Naive B cell (primary cell): ENCODE results near the gene ENTPD2. TPM values are rescaled to one million over a fixed set of nuclear protein-coding genes. Genes with fewer than 3 reads are reported as not detected.

Source experiments
- ATAC-seq, 2 donors: fragments of 150-1000 bp; cut with Tn5 transposase; 2 replicates each; pipeline ENCODE4 v1.10.0; 2021; ENCODE audit warnings: low read depth in 2 of 2, mild to moderate bottlenecking in 2 of 2, moderate library complexity in 2 of 2
- DNase-seq: peaks from one replicate; pipeline ENCODE4 v3.0.0; 2022
- H3K27ac Mint-ChIP-seq, 6 donors: one replicate each; pipeline ENCODE4 v1.8.0; 2020 to 2022; ENCODE audit warnings: mild to moderate bottlenecking in 6 of 6, mixed read lengths in 6 of 6, moderate library complexity in 5 of 6, inconsistent platforms in 2 of 6
- H3K27me3 Mint-ChIP-seq, 3 donors: one replicate each; pipeline ENCODE4 v1.8.0; 2021 to 2022; ENCODE audit warnings: mixed read lengths in 3 of 3, mild to moderate bottlenecking in 1 of 3
- H3K36me3 Mint-ChIP-seq, 2 donors: one replicate each; pipeline ENCODE4 v1.8.0; 2020 to 2022; ENCODE audit warnings: mixed read lengths in 2 of 2, inconsistent platforms in 1 of 2, mild to moderate bottlenecking in 1 of 2
- H3K4me1 Mint-ChIP-seq, 3 donors: one replicate each; pipeline ENCODE4 v1.8.0; 2020 to 2022; ENCODE audit warnings: mixed read lengths in 3 of 3, inconsistent platforms in 1 of 3, mild to moderate bottlenecking in 1 of 3, moderate library complexity in 1 of 3
- H3K4me3 Mint-ChIP-seq, 8 donors: one replicate each; pipeline ENCODE4 v1.8.0; 2020 to 2022; ENCODE audit warnings: mild to moderate bottlenecking in 8 of 8, mixed read lengths in 8 of 8, moderate library complexity in 8 of 8, inconsistent platforms in 2 of 8
- H3K9me3 Mint-ChIP-seq, 7 donors: one replicate each; pipeline ENCODE4 v1.8.0; 2020 to 2022; ENCODE audit warnings: mixed read lengths in 7 of 7, mild to moderate bottlenecking in 5 of 7, inconsistent platforms in 2 of 7, moderate library complexity in 1 of 7
- polyA plus RNA-seq, 6 donors: library from polyadenylated mRNA; unstranded; fragments of 300-500 nt; fragmentation: Illumina TruSeq; gene quantifications; one replicate each; pipeline ENCODE4 v1.2.3, GENCODE V29; 2021; ENCODE audit warnings: low read depth in 6 of 6

ENTPD2 gene
- polyA plus RNA-seq, 6 donors from 2014 or later = not detected

GRCh38 chr9:137031904-137032640, 21.8 kb downstream of the ENTPD2 start, which contains the start of gene FUT7:
FUT7 (minus strand) TSS chr9:137032088; CDS start chr9:137031991, 97 bp downstream.
- H3K27me3 Mint-ChIP-seq = peaks cover 0 to 5% (median 0%) of the 10 kb centered on the region in 3 donors
- peaks cover 45 to 63% (median 55%) of the 10 kb centered on the region in 3 donors for H3K4me1 Mint-ChIP-seq
- DNase-seq (peak; percentile 71), ATAC-seq (peak; percentile 38 to 45)
- no peaks in the 10 kb centered on the region for H3K9me3 Mint-ChIP-seq
- H3K27ac Mint-ChIP-seq = peak within 1 kb of the TSS in 4 of 6 donors; percentile 55 to 93 (median 82)
- no peaks in the 10 kb centered on the region for H3K36me3 Mint-ChIP-seq
- H3K4me3 Mint-ChIP-seq = peak within 1 kb of the TSS; percentile 80 to 92 (median 85)

GRCh38 chr9:137030538-137031527, 23.0 kb downstream of the ENTPD2 start:
- H3K36me3 Mint-ChIP-seq = no peaks in the 10 kb centered on the region
- H3K9me3 Mint-ChIP-seq = no peaks in the 10 kb centered on the region

GRCh38 chr9:137030006-137030405, 23.9 kb downstream of the ENTPD2 start:
- Mint-ChIP-seq H3K27me3 (no peaks in the 10 kb centered on the region), H3K4me1 (peaks cover 41 to 62% (median 61%) of the 10 kb centered on the region in 3 donors), H3K4me3 (peak overlapping the region; percentile 80 to 92 (median 85)), H3K27ac (peak overlapping the region in 2 of 6 donors; percentile 19 to 39), H3K9me3 (no peaks in the 10 kb centered on the region), H3K36me3 (no peaks in the 10 kb centered on the region)
- DNase-seq (no peak), ATAC-seq (no peak)

More at GRCh38 chr9:137030538-137031527, 23.0 kb downstream of the ENTPD2 start:
- Mint-ChIP-seq H3K4me3 (peak overlapping the region; percentile 80 to 92 (median 85)), H3K27me3 (peaks cover 0 to 5% (median 0%) of the 10 kb centered on the region in 3 donors), H3K27ac (peak overlapping the region in 4 of 6 donors; percentile 56 to 93 (median 68)), H3K4me1 (peaks cover 45 to 67% (median 63%) of the 10 kb centered on the region in 3 donors)
- ATAC-seq (no peak), DNase-seq (peak; percentile 48)

GRCh38 chr9:137029058-137029936, 24.6 kb downstream of the ENTPD2 start:
- Mint-ChIP-seq H3K36me3 (no peaks in the 10 kb centered on the region), H3K27me3 (no peaks in the 10 kb centered on the region), H3K9me3 (no peaks in the 10 kb centered on the region), H3K4me1 (peaks cover 36 to 55% (median 54%) of the 10 kb centered on the region in 3 donors), H3K27ac (peak overlapping the region; percentile 16 to 72 (median 43)), H3K4me3 (peak overlapping the region; percentile 79 to 92 (median 85))
- ATAC-seq (peak; percentile 34 to 41), DNase-seq (peak; percentile 71)

- Mint-ChIP-seq H3K27ac (peak overlapping the region in 1 of 6 donors; percentile 76), H3K36me3 (no peaks in the 10 kb centered on the region), H3K9me3 (no peaks in the 10 kb centered on the region), H3K4me1 (peaks cover 31 to 49% (median 47%) of the 10 kb centered on the region in 3 donors), H3K27me3 (no peaks in the 10 kb centered on the region), H3K4me3 (peak overlapping the region; percentile 79 to 92 (median 82))
- ATAC-seq (peak; percentile 54 to 60), DNase-seq (peak; percentile 68)
Observed at GRCh38 chr9:137028263-137029057, 25.4 kb downstream of the ENTPD2 start.

- no peaks in the 10 kb centered on the region for H3K9me3 Mint-ChIP-seq
- ATAC-seq = peak in 1 of 2 donors; percentile 24
- H3K4me1 Mint-ChIP-seq = peaks cover 27 to 41% (median 40%) of the 10 kb centered on the region in 3 donors
- H3K27me3 Mint-ChIP-seq = no peaks in the 10 kb centered on the region
- H3K27ac Mint-ChIP-seq = peak within 1 kb of the TSS in 2 of 6 donors; percentile 76 to 91
- DNase-seq = no peak
- no peaks in the 10 kb centered on the region for H3K36me3 Mint-ChIP-seq
- peak within 1 kb of the TSS; percentile 79 to 92 (median 84) for H3K4me3 Mint-ChIP-seq
Observed at GRCh38 chr9:137027369-137028262, 26.2 kb downstream of the ENTPD2 start, which contains the start of gene ABCA2. ABCA2 (minus strand) TSS chr9:137028237; CDS start chr9:137028140, 97 bp downstream.

GRCh38 chr9:137026828-137027227, 27.0 kb downstream of the ENTPD2 start:
- Mint-ChIP-seq H3K4me3 (peak overlapping the region; percentile 25 to 91 (median 78)), H3K4me1 (peaks cover 24 to 35% (median 32%) of the 10 kb centered on the region in 3 donors), H3K9me3 (no peaks in the 10 kb centered on the region), H3K36me3 (no peaks in the 10 kb centered on the region), H3K27me3 (no peaks in the 10 kb centered on the region), H3K27ac (peak overlapping the region in 1 of 6 donors; percentile 76)
- ATAC-seq (no peak), DNase-seq (no peak)

- no peaks in the 10 kb centered on the region for H3K36me3 Mint-ChIP-seq
- no peak for DNase-seq
- H3K4me3 Mint-ChIP-seq = peak overlapping the region in 3 of 8 donors; percentile 9 to 30 (median 29)
- peaks cover 24 to 32% (median 30%) of the 10 kb centered on the region in 3 donors for H3K4me1 Mint-ChIP-seq
- H3K27me3 Mint-ChIP-seq = no peaks in the 10 kb centered on the region
- H3K9me3 Mint-ChIP-seq = no peaks in the 10 kb centered on the region
- no peak for ATAC-seq
- H3K27ac Mint-ChIP-seq = no peak overlapping the region
Observed at GRCh38 chr9:137026384-137026783, 27.5 kb downstream of the ENTPD2 start.

- H3K36me3 Mint-ChIP-seq = no peaks in the 10 kb centered on the region
- peak overlapping the region in 1 of 8 donors; percentile 9 for H3K4me3 Mint-ChIP-seq
- H3K4me1 Mint-ChIP-seq = peaks cover 21 to 28% (median 25%) of the 10 kb centered on the region in 3 donors
- H3K27me3 Mint-ChIP-seq = no peaks in the 10 kb centered on the region
- peak in 1 of 2 donors; percentile 44 for ATAC-seq
- H3K9me3 Mint-ChIP-seq = no peaks in the 10 kb centered on the region
- no peak overlapping the region for H3K27ac Mint-ChIP-seq
- DNase-seq = no peak
Observed at GRCh38 chr9:137025517-137025966, 28.3 kb downstream of the ENTPD2 start.

GRCh38 chr9:137023583-137023991, 30.3 kb downstream of the ENTPD2 start:
- Mint-ChIP-seq H3K36me3 (no peaks in the 10 kb centered on the region), H3K4me3 (no peak overlapping the region), H3K9me3 (no peaks in the 10 kb centered on the region), H3K27ac (no peak overlapping the region), H3K27me3 (no peaks in the 10 kb centered on the region), H3K4me1 (peaks cover 5 to 11% (median 10%) of the 10 kb centered on the region in 3 donors)
- no peak for ATAC-seq
- no peak for DNase-seq

GRCh38 chr9:137023157-137023556, 30.7 kb downstream of the ENTPD2 start:
- peak overlapping the region in 1 of 6 donors; percentile 80 for H3K27ac Mint-ChIP-seq
- no peak for ATAC-seq

More at GRCh38 chr9:137023157-137023556, 30.7 kb downstream of the ENTPD2 start:
- H3K4me1 Mint-ChIP-seq = peaks cover 4 to 11% (median 10%) of the 10 kb centered on the region in 3 donors
- no peaks in the 10 kb centered on the region for H3K36me3 Mint-ChIP-seq
- DNase-seq = no peak
- no peaks in the 10 kb centered on the region for H3K9me3 Mint-ChIP-seq
- no peaks in the 10 kb centered on the region for H3K27me3 Mint-ChIP-seq
- no peak overlapping the region for H3K4me3 Mint-ChIP-seq
